ENCODE results near the gene TARP.

Gene TARP

DNA sequence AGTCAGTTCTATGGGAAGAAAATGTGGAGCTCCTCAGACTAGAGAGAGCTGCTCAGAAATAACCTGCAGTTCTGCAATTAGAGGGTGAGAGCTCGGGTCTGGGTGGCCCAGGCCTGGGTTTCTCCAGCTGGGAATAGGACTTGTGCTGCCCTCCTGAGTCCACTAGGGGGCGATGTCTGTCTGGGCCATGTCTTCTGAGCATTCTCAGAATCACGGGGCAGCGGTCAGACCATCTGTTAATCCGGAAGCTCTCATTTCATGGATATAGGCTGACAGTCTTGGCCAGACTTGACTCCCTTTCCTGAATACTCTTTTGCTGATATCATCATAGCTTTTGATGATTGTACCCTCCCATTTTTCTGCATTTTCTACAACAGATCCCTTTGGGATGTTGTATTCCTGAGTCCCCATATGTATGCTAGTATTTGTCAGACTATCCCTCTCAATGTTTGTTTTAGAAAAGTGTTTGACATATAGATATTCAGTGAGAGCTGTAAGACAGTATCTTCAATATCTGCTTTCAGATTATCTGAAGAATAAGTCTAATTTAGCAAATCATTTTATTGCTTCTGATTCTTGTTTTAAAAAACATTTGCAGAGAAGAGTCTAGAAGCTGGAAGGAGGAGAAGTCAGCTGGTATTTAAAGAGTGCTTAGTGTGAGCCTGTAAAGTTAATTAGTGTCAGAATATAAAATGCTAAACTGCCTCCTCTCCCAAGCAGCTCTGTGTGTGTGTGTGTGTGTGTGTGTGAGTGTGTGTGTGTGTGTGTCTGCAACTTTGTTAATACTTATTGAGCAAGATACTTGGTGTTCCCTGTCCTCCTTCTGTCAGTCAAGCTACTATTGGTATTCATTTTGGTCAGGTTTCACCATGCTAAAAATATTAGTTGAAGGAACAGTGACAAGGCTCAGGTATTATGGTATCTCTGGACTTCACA, 57.4 kb downstream of the TARP start:
- DNase-seq (ENCODE audit: low read depth): peak; percentile 57

DNA sequence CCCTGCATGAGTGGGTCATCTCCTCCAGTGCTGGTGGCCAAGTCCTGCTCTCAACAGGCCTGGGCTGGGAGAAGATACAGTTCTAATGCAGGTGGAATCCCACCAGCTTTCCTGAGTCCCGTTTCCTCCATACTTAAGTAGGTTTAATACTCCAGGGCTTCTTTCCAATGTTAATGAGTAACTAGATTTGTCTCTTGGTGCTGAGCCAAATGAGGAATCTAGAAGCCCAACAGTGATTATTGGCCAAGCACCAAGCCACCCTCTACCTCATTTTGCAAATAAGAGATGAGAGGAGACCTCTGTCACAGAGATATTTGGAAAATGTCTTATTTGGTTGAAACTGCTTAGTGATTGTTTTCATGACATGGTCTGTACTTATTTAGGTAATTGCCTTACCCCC, 58.3 kb downstream of the TARP start:
- DNase-seq (ENCODE audit: low read depth): no peak

DNA sequence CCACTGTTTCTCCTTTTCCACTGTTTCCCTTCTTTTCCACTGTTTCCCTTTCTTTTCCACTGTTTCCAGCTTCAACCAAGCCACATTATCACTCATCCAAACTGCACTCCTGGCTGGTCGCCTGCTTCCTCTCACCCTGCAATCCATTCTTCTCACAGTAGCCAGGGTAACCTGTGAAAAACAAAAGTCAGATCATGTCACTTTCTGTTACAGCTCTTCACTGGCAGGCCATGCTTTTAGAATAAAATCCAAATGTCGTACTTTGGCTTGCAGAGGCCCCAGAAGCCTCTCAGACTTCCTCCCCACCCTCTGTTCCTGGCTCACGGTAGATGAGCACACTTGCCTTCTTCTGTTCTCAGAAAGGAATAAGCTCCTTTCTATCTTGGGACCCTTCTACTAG, 61.5 kb downstream of the TARP start:
- DNase-seq (ENCODE audit: low read depth): no peak

DNA sequence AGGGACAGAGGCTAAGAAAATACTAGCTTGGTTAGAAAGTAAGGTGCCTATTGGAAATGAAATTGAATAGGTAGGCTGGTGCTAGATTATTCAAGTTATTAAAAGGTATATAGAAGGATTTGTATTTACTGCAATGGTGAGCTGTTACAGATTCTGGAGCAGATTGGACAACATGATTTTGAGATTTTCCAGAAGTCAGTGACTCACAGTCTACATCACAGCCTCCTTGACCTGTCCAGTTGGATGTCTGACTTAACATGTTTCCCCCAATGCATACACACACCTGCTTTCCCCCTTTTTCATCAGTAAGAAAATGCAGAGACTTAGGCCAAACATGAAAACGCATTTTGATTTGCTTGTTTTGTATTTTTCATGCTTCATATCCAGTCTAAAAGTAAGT, 62.0 kb downstream of the TARP start:
- DNase-seq (ENCODE audit: low read depth): no peak
